HT-29 (cell line): Measurements from ENCODE around the gene UNKL. TPM values are rescaled to one million over a fixed set of nuclear protein-coding genes. Genes with fewer than 3 reads are reported as not detected.
A peak's percentile ranks its signal among the peaks of the same experiment; 100 is the strongest.

ENCODE experiments used
- DNase-seq: peaks from one replicate; pipeline ENCODE4 v3.0.0-alpha.2; 2015; ENCODE audit warnings: low spot score
- total RNA-seq: library from RNA; depleted of rRNA; stranded (reverse); fragments of >200 nt; shearing (Covaris generic); gene quantifications from 2 replicates; pipeline ENCODE4 v1.2.3, GENCODE V29; 2014

UNKL gene
- total RNA-seq, 1 experiment from 2014 or later, result 32.0 TPM

- DNase-seq, result no peak
Measured at GRCh38 chr16:1431497-1432270, 17.2 kb upstream of the UNKL start.

- peak; percentile 25 for DNase-seq
Measured at GRCh38 chr16:1430759-1431496, 16.4 kb upstream of the UNKL start, which contains the start of gene PERCC1. Gene PERCC1, plus strand, starts transcription at chr16:1431078. Its CDS starts 1,516 bp downstream, at chr16:1432594.

- DNase-seq, result no peak
Measured at GRCh38 chr16:1430214-1430758, 15.8 kb upstream of the UNKL start.

- DNase-seq, result no peak
Measured at GRCh38 chr16:1429631-1430030, 15.1 kb upstream of the UNKL start.

GRCh38 chr16:1429012-1429411, 14.5 kb upstream of the UNKL start:
- no peak for DNase-seq

GRCh38 chr16:1428511-1428910, 14.0 kb upstream of the UNKL start:
- DNase-seq, result no peak

GRCh38 chr16:1427473-1428461, 13.3 kb upstream of the UNKL start:
- DNase-seq, result no peak

GRCh38 chr16:1426734-1427471, 12.4 kb upstream of the UNKL start:
- no peak for DNase-seq

- DNase-seq, result no peak
Measured at GRCh38 chr16:1425616-1426370, 11.3 kb upstream of the UNKL start.

- DNase-seq, result no peak
Measured at GRCh38 chr16:1424028-1424427, 9.5 kb upstream of the UNKL start.

- DNase-seq, result no peak
Measured at GRCh38 chr16:1422076-1422475, 7.6 kb upstream of the UNKL start.

GRCh38 chr16:1420111-1420539, 5.6 kb upstream of the UNKL start:
- peak; percentile 18 for DNase-seq

- no peak for DNase-seq
Measured at GRCh38 chr16:1416521-1416941, 2.0 kb upstream of the UNKL start.

GRCh38 chr16:1413684-1414531, 596 bp downstream of the UNKL start:
- peak; percentile 64 for DNase-seq

- DNase-seq, result no peak
Measured at GRCh38 chr16:1412847-1413246, 1.7 kb downstream of the UNKL start.

- peak; percentile 85 for DNase-seq
Measured at GRCh38 chr16:1408171-1408837, 6.2 kb downstream of the UNKL start.

GRCh38 chr16:1407753-1408152, 6.8 kb downstream of the UNKL start:
- DNase-seq, result no peak

- no peak for DNase-seq
Measured at GRCh38 chr16:1403733-1404132, 10.8 kb downstream of the UNKL start.
